DND-41 (cell line): ENCODE measurements around the gene TNS1.

Experiments
- CTCF ChIP-seq: IDR thresholded peaks from 2 replicates; pipeline ENCODE4 v1.5.1; 2012; ENCODE audit warnings: borderline replicate concordance, low read length, moderate library complexity, mild to moderate bottlenecking; ENCODE audit not compliant: poor library complexity, severe bottlenecking; ENCODE audit errors: extremely low read depth
- EZH2 ChIP-seq: IDR thresholded peaks from 3 replicates; pipeline ENCODE4 v1.6.1; 2012; ENCODE audit warnings: borderline replicate concordance, low read depth, mild to moderate bottlenecking, moderate library complexity, low read length, inconsistent platforms; ENCODE audit not compliant: severe bottlenecking

DNA sequence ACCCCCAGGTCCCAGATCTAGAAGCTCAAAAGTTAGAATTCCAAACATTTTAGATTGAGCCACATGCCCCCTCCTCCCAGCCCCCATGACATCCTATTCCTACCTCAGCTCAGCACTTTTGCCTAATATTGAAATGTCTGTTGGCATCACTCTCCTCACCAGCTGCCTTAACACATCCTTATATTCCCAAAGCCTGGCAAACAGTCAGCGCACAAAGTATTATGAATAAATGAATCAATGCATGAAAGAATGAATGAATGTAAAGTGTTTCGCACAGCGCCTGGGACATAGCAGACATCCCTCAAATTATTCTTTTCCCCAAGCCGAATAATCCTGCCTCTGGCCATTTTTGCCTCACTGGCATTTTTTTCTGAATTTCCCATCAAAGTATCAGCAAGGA lies 175.8 kb downstream of the TNS1 start:
- TF ChIP-seq EZH2 (no peak), CTCF (no peak)
